Psoas muscle (tissue), 8 donors: ENCODE results near the gene VAV3. TPM values are rescaled to one million over a fixed set of nuclear protein-coding genes. Genes with fewer than 3 reads are reported as not detected.

Experiments used
- ATAC-seq, 4 donors: fragments of 200-7000 bp; cut with Tn5 transposase; one replicate each; pipeline ENCODE4 v1.9.1; 2020; ENCODE audit warnings: moderate library complexity in 3 of 4, mild to moderate bottlenecking in 2 of 4
- DNase-seq, 2 donors: peaks; one replicate each; pipeline ENCODE4 v3.0.0-alpha.2; 2020
- H3K27ac ChIP-seq: fragments of 200-600 bp; one replicate; pipeline ENCODE4 v1.8.0; 2022
- H3K27me3 ChIP-seq, 3 donors: fragments of 200-600 bp in 1 of 3; one replicate each; pipeline versions ENCODE4 v1.6.1 to v1.8.0; 2013 to 2022; ENCODE audit warnings: low read length in 2 of 3, mild to moderate bottlenecking in 2 of 3, moderate library complexity in 1 of 3; ENCODE audit not compliant: insufficient read depth in 3 of 3
- H3K36me3 ChIP-seq, 2 donors: fragments of 200-600 bp in 1 of 2; one replicate each; pipeline versions ENCODE4 v1.6.1 to v1.8.0; 2013 to 2022; ENCODE audit warnings: low read depth in 1 of 2, mild to moderate bottlenecking in 1 of 2, moderate library complexity in 1 of 2; ENCODE audit not compliant: insufficient read depth in 1 of 2
- H3K4me1 ChIP-seq: fragments of 200-600 bp; one replicate; pipeline ENCODE4 v1.8.0; 2022
- H3K4me3 ChIP-seq: fragments of 200-600 bp; one replicate; pipeline ENCODE4 v1.8.0; 2022; ENCODE audit warnings: mild to moderate bottlenecking
- H3K9me3 ChIP-seq: fragments of 200-600 bp; one replicate; pipeline ENCODE4 v1.8.0; 2022
- CTCF ChIP-seq: fragments of 200-600 bp; IDR thresholded peaks from one replicate; pipeline ENCODE4 v1.8.0; 2022; ENCODE audit warnings: antibody characterized with exemption
- WGBS, 3 donors: extraction: QIAGEN DNeasy Blood & Tissue Kit; methylation state at CpG; one replicate each; pipeline versions ENCODE4 v1.1.6 to v1.1.7; 2013; 5-methylcytosine and 5-hydroxymethylcytosine counted together
- intact Hi-C, 2 donors: fragments of 100-400 bp; cut with DNase I; formaldehyde crosslinking; loops; one replicate each; pipeline versions ENCODE4 v1.11.0 to v1.14.2; 2022
- polyA plus RNA-seq, 3 donors: library from polyadenylated mRNA; stranded (reverse); fragments of 200-250 nt; gene quantifications; one replicate each; pipeline ENCODE4 v1.2.3, GENCODE V29; 2013
- total RNA-seq, 4 donors: library from RNA; stranded (reverse); fragmentation: NEBNext Ultra II Directional in 2 of 4; extraction: Animal tissue kit (Norgen Biotek cat#: 25700) in 2 of 4; gene quantifications; one replicate each; pipeline versions ENCODE4 v1.2.1 to v1.2.4, GENCODE V29; 2021 to 2023
- donor health status: healthy with polysubstance abuse.
- donor health status: DM: no; HTN: no; CAD: no; lungs with moderate emphysema.
- donor health status: Bipolar disorder and iron deficiency.
- donor health status: healthy.
- donor health status: DM: yes; HTN: yes; CAD: no.
- donor health status: DM: no; HTN: no; CAD: no.
- donor health status: DM: no; HTN: no; CAD: no.
- donor health status: DM: yes; HTN: yes; CAD: no.

VAV3 gene
- total and polyA plus RNA-seq, 7 donors: 0.28 to 1.7 (median 0.72) TPM

GRCh38 chr1:107935396-107936064, 29.4 kb downstream of the VAV3 start:
- Histone ChIP-seq H3K4me1 (no peaks in the 10 kb centered on the region), H3K36me3 (no peaks in the 10 kb centered on the region), H3K27ac (no peak overlapping the region), H3K27me3 (no peaks in the 10 kb centered on the region), H3K9me3 (no peaks in the 10 kb centered on the region), H3K4me3 (no peak overlapping the region)
- 74 to 79% (median 77%) methylated on average over 4 of the region's 4 CpGs for WGBS, 3 donors
- no peak for TF ChIP-seq CTCF
- intact Hi-C loops: no loop called here
- ATAC-seq (no peak), DNase-seq (no peak)

- no peak for TF ChIP-seq CTCF
- no peak overlapping the region for H3K27ac ChIP-seq
- H3K4me3 ChIP-seq: no peak overlapping the region
- H3K27me3 ChIP-seq: no peaks in the 10 kb centered on the region
- H3K36me3 ChIP-seq: no peaks in the 10 kb centered on the region
- intact Hi-C loops: no loop called here
- no peaks in the 10 kb centered on the region for H3K9me3 ChIP-seq
- ATAC-seq (no peak), DNase-seq (no peak)
- H3K4me1 ChIP-seq: no peaks in the 10 kb centered on the region
- 30 to 45% (median 33%) methylated on average over 5 of the region's 5 CpGs for WGBS, 3 donors
Measured at GRCh38 chr1:107934578-107934977, 30.4 kb downstream of the VAV3 start.

- Histone ChIP-seq H3K4me1 (no peaks in the 10 kb centered on the region), H3K36me3 (no peaks in the 10 kb centered on the region), H3K4me3 (no peak overlapping the region), H3K9me3 (no peaks in the 10 kb centered on the region), H3K27me3 (no peaks in the 10 kb centered on the region), H3K27ac (no peak overlapping the region)
- ATAC-seq (no peak), DNase-seq (no peak)
- 67 to 95% (median 71%) methylated on average over 1 of the region's 1 CpG for WGBS, 3 donors
- intact Hi-C loops: no loop called here
- no peak for TF ChIP-seq CTCF
Measured at GRCh38 chr1:107933736-107934135, 31.2 kb downstream of the VAV3 start.

- no peaks in the 10 kb centered on the region for H3K9me3 ChIP-seq
- ATAC-seq (no peak), DNase-seq (no peak)
- WGBS, 3 donors: 93 to 97% (median 93%) methylated on average over 1 of the region's 1 CpG
- no peak for TF ChIP-seq CTCF
- no peaks in the 10 kb centered on the region for H3K4me1 ChIP-seq
- intact Hi-C loops: no loop called here
- no peaks in the 10 kb centered on the region for H3K36me3 ChIP-seq
- no peaks in the 10 kb centered on the region for H3K27me3 ChIP-seq
- no peak overlapping the region for H3K4me3 ChIP-seq
- no peak overlapping the region for H3K27ac ChIP-seq
Measured at GRCh38 chr1:107930292-107930691, 34.7 kb downstream of the VAV3 start.

GRCh38 chr1:107927820-107928219, 37.2 kb downstream of the VAV3 start:
- Histone ChIP-seq H3K4me1 (no peaks in the 10 kb centered on the region), H3K27ac (no peak overlapping the region), H3K27me3 (no peaks in the 10 kb centered on the region), H3K36me3 (no peaks in the 10 kb centered on the region), H3K4me3 (no peak overlapping the region), H3K9me3 (no peaks in the 10 kb centered on the region)
- TF ChIP-seq CTCF: no peak
- intact Hi-C loops: no loop called here
- ATAC-seq: no peak
- no peak for DNase-seq
- 89 to 94% (median 91%) methylated on average over 2 of the region's 2 CpGs for whole genome bisulfite sequencing, 3 donors
